ENCODE measurements around the gene RSAD1. TPM values are rescaled to one million over a fixed set of nuclear protein-coding genes. Genes with fewer than 3 reads are reported as not detected.

The RSAD1 gene
- total RNA-seq, 1 donor from 2014 or later: 9.7 TPM

DNA sequence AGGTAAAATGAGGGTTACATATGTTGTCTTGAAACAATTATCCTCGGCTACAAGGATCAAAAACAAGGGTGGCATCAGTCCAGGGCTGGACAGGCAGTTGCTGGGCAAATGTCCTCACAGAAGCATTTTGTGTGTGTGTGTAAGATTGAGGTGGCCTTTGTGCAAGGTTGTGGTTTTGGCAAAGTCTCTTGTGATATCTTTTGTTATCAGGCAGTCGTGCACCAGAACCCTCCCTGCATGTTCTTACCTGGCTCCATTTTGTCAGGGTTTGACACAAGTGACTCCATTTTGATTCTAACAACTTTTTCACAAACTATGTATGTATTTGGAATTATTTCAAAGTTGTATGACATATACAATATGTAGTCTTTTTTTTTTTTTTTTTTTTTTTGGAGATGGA is 30.0 kb upstream of the RSAD1 start:
- no peak overlapping the region for H3K27ac ChIP-seq
- H3K9me3 ChIP-seq (ENCODE audit: low read depth): no peaks in the 10 kb centered on the region
- no peaks in the 10 kb centered on the region for H3K36me3 ChIP-seq
- H2AFZ ChIP-seq (replicated peaks): no peak overlapping the region
- TF ChIP-seq EZH2phosphoT487 (IDR thresholded peaks at IDR 0.05): no peak
- TF ChIP-seq EZH2 (IDR thresholded peaks at IDR 0.05): no peak
- TF ChIP-seq, protein P1, sequence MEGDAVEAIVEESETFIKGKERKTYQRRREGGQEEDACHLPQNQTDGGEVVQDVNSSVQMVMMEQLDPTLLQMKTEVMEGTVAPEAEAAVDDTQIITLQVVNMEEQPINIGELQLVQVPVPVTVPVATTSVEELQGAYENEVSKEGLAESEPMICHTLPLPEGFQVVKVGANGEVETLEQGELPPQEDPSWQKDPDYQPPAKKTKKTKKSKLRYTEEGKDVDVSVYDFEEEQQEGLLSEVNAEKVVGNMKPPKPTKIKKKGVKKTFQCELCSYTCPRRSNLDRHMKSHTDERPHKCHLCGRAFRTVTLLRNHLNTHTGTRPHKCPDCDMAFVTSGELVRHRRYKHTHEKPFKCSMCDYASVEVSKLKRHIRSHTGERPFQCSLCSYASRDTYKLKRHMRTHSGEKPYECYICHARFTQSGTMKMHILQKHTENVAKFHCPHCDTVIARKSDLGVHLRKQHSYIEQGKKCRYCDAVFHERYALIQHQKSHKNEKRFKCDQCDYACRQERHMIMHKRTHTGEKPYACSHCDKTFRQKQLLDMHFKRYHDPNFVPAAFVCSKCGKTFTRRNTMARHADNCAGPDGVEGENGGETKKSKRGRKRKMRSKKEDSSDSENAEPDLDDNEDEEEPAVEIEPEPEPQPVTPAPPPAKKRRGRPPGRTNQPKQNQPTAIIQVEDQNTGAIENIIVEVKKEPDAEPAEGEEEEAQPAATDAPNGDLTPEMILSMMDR (IDR thresholded peaks at IDR 0.05): no peak
- Mint-ChIP-seq H3K9me3 (no peaks in the 10 kb centered on the region), H3K36me3 (no peaks in the 10 kb centered on the region), H3K4me3 (no peak overlapping the region), H3K4me1 (peaks cover 3% of the 10 kb centered on the region), H3K27me3 (ENCODE audit: insufficient read depth, low read depth) (no peaks in the 10 kb centered on the region), H3K27ac (no peak overlapping the region)
- no peaks in the 10 kb centered on the region for H4K20me1 ChIP-seq (ENCODE audit: low read depth)
- no peak overlapping the region for H3K9ac ChIP-seq
- no peaks in the 10 kb centered on the region for H3K4me1 ChIP-seq
- no peaks in the 10 kb centered on the region for H3K79me2 ChIP-seq (ENCODE audit: low read depth)
- no peaks in the 10 kb centered on the region for H3K27me3 ChIP-seq
- H3K4me3 ChIP-seq: no peak overlapping the region
- no peak for DNase-seq (ENCODE audit: low spot score)
- H3F3A ChIP-seq (ENCODE audit: low read depth): no peaks in the 10 kb centered on the region
- no peak overlapping the region for H3K4me2 ChIP-seq

DNA sequence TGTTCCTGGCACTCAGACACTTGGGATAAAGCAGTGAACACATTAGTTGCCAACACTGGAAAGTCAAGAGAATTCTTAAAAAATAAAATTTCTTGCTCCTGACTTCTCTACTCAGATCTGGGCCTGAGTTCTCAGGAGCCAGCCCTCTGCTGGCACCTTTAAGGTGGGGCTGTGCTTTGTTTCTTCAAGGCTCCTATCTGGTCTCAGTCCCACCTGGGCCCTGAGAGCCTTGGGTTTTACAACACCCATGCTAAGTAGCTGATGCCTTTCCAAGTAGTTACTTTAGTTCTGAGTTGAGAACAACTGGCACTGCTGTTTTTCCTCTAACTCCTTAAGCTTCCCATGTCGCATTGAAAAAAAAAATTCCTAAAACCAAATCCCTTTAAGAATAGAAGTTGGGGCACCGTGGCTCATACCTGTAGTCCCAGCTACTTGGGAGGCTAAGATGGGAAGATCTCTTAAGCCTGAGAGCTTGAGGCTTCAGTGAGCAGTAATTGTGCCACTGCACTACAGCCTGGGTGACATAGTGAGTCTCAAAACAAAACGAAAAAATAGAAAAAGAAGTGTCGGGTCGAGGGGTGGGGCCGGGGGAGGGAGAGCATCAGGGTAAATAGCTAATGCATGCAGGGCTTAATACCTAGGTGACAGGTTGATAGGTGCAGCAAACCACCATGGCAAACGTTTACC is 26.6 kb upstream of the RSAD1 start:
- Histone ChIP-seq H3K4me1 (no peaks in the 10 kb centered on the region), H4K20me1 (ENCODE audit: low read depth) (no peaks in the 10 kb centered on the region), H3K4me2 (no peak overlapping the region), H3F3A (ENCODE audit: low read depth) (no peaks in the 10 kb centered on the region), H2AFZ (replicated peaks) (no peak overlapping the region), H3K27ac (no peak overlapping the region), H3K9me3 (ENCODE audit: low read depth) (no peaks in the 10 kb centered on the region), H3K79me2 (ENCODE audit: low read depth) (no peaks in the 10 kb centered on the region), H3K4me3 (no peak overlapping the region), H3K27me3 (no peaks in the 10 kb centered on the region), H3K36me3 (no peaks in the 10 kb centered on the region), H3K9ac (no peak overlapping the region)
- Mint-ChIP-seq H3K27ac (no peak overlapping the region), H3K4me1 (peaks cover 3% of the 10 kb centered on the region), H3K9me3 (no peaks in the 10 kb centered on the region), H3K36me3 (no peaks in the 10 kb centered on the region), H3K27me3 (ENCODE audit: insufficient read depth, low read depth) (no peaks in the 10 kb centered on the region), H3K4me3 (no peak overlapping the region)
- TF ChIP-seq EZH2 (IDR thresholded peaks at IDR 0.05): no peak
- TF ChIP-seq EZH2phosphoT487 (IDR thresholded peaks at IDR 0.05): no peak
- TF ChIP-seq, protein P1 (IDR thresholded peaks at IDR 0.05): no peak
- no peak for DNase-seq (ENCODE audit: low spot score)

DNA sequence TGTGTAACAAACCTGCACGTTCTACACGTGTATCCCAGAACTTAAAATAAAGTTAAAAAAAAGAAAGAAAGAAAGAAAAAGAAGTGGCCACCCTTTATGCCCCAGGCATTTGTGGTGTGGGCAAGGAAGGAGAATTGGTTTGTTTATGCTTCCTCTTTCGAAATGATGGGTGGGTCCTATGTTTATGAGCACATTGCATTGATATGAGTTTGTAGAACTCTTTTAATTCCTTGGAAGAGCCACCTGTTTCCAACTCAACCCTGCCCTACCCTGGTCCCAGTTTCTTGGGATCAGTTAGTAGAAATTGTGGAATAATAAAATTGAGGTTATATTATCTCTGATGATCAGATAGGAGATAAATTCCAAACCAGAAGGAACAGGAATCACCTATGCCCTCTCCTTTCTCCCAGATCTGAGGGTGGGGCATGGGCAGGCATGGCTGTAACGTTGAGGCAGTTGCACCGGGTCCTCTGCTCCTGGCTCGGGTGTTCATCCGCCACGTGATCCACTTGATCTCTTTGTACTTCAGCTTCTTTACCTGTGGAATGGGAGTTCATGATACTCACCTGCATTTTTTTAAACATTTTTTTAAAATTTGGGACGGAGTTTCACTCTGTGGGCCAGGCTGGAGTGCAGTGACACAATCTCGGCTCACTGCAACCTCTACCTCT is 25.9 kb upstream of the RSAD1 start:
- Histone ChIP-seq H4K20me1 (ENCODE audit: low read depth) (no peaks in the 10 kb centered on the region), H3K36me3 (no peaks in the 10 kb centered on the region), H3K27me3 (no peaks in the 10 kb centered on the region), H3K4me1 (no peaks in the 10 kb centered on the region), H3K27ac (no peak overlapping the region), H3K79me2 (ENCODE audit: low read depth) (no peaks in the 10 kb centered on the region), H2AFZ (replicated peaks) (no peak overlapping the region), H3F3A (ENCODE audit: low read depth) (no peaks in the 10 kb centered on the region), H3K4me3 (no peak overlapping the region), H3K9me3 (ENCODE audit: low read depth) (no peaks in the 10 kb centered on the region), H3K9ac (no peak overlapping the region), H3K4me2 (no peak overlapping the region)
- H3K4me3 Mint-ChIP-seq: no peak overlapping the region
- H3K9me3 Mint-ChIP-seq: no peaks in the 10 kb centered on the region
- DNase-seq (ENCODE audit: low spot score): no peak
- H3K36me3 Mint-ChIP-seq: no peaks in the 10 kb centered on the region
- TF ChIP-seq EZH2phosphoT487 (IDR thresholded peaks at IDR 0.05) (no peak), EZH2 (IDR thresholded peaks at IDR 0.05) (no peak)
- TF ChIP-seq, protein P1 (IDR thresholded peaks at IDR 0.05): no peak
- no peaks in the 10 kb centered on the region for H3K27me3 Mint-ChIP-seq (ENCODE audit: insufficient read depth, low read depth)
- peaks cover 3% of the 10 kb centered on the region for H3K4me1 Mint-ChIP-seq
- no peak overlapping the region for H3K27ac Mint-ChIP-seq

All from neural progenitor cell (in vitro differentiated cells).